ENCODE measurements around the gene TMEM263.
"Not testable (repeated sequence)": the region's sequence is repeated elsewhere in the genome, so short reads cannot be mapped to it uniquely, and the experiment has no call there.

Gene TMEM263

DNA sequence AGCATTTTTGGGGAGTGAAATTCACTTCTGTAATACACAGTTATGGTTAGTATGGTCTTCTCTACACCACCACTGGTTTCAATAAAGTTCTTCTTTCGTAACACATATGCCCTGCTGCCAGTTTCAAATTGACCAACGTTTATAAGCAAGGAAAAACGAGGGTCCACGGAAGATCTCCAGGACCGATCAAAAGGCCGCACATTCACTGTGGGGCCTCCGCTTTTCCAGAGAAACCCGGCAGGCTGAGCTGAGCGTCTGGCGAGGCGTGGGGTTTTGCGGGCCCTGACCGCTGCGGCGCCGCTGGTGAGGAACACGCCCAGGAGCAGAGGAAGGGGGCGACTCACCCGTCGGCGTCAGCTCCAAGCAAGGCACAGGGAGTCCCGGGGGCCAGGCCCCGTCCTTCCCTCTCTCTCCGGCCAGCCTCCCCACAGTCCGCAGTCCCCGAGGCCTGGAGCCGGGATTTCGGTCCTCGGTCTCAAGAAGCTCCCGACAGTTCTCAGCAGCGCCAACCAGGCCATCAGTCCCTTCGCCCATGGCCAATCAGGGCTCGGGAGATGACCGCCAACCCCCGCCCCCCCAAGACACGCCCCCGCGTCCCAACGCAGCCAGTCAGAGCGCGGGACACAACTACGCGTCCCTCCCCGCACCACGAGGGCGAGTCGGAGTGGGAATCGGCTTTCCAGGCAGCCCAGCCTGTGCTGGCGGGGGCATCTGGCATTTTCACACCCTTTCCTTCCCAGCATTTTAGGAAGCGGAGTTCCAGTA is 31.1 kb downstream of the TMEM263 start, which contains the start of gene MTERF2:
TSS of gene MTERF2 (minus strand) at position 522 of the 765 bp plus-strand sequence. CDS start 8,432 bp downstream, outside the sequence.
- H3K9ac ChIP-seq (ENCODE audit: low read depth, low read length): peak within 1 kb of the TSS; percentile 46; the same call in 1 of the 2 replicates
- peaks cover 4% of the 10 kb centered on the region; the same call in 1 of the 2 replicates for H3K36me3 ChIP-seq (ENCODE audit: control insufficient read depth, insufficient read depth, low read length)
- no peaks in the 10 kb centered on the region for H3K27me3 ChIP-seq (ENCODE audit: control insufficient read depth, insufficient read depth, low read length)
- H3K27ac ChIP-seq (ENCODE audit: low read depth, low read length): peak within 1 kb of the TSS; percentile 31
- H3K9me3 ChIP-seq (ENCODE audit: control insufficient read depth, insufficient read depth, low read length): no peaks in the 10 kb centered on the region
- H3K4me1 ChIP-seq (ENCODE audit: control insufficient read depth, insufficient read depth, low read length): peaks cover 12% of the 10 kb centered on the region
- H3K4me3 ChIP-seq (ENCODE audit: low read depth, low read length): peak within 1 kb of the TSS; percentile 80

DNA sequence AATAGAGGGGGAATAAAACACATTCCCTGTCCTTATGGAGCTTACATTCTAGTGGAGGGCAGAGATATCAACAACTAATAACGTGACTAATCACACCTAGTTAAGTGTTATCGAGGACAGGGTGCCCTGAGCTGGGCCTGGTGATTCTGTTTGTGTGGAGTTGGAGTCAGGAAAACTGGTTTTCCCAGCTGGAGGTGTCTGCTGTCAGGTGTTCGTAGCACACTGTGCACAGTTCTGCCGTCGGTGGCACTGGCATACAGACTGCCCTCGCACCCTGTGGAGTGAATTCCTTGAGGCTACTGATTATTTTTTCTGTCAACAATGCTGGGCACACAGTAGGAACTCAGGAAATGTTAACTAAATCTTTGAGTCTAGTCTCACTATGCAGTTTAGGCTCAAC is 32.1 kb downstream of the TMEM263 start:
- H3K9me3 ChIP-seq (ENCODE audit: control insufficient read depth, insufficient read depth, low read length): no peaks in the 10 kb centered on the region
- H3K36me3 ChIP-seq (ENCODE audit: control insufficient read depth, insufficient read depth, low read length): peaks cover 10% of the 10 kb centered on the region
- H3K9ac ChIP-seq (ENCODE audit: low read depth, low read length): no peak overlapping the region
- H3K27me3 ChIP-seq (ENCODE audit: control insufficient read depth, insufficient read depth, low read length): no peaks in the 10 kb centered on the region
- no peak overlapping the region for H3K27ac ChIP-seq (ENCODE audit: low read depth, low read length)
- H3K4me3 ChIP-seq (ENCODE audit: low read depth, low read length): peak overlapping the region; percentile 51
- H3K4me1 ChIP-seq (ENCODE audit: control insufficient read depth, insufficient read depth, low read length): peaks cover 12% of the 10 kb centered on the region

DNA sequence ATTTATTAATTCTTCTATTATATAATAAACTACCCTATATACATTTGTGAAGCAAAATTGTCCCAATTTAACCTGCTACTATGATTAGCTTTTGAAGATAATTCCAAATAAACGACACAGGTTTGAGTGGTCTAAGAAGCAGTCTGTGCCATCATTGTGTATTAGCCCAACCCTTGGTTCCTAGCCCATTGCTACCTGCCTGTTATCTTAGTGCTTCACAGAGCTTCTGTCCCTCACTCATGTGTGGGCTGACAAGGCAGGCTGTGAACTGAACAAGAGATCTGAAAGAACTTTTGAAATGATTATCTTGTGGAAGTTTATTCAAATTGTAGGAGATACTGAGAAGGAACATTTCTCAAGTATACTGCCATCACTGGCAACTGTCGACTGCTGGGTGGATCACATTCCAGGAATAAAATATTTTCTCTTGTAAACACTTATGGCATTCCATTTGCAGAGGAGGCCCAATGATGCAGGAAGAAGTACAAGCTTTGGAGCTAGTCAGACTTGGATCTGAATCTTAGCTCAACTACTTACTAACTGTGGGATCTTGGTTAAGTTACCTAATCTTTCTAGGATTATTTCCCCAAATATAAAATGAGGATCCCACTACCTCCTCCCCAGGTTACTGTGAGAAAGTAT is 39.0 kb downstream of the TMEM263 start:
- Histone ChIP-seq H3K27me3 (ENCODE audit: control insufficient read depth, insufficient read depth, low read length) (no peaks in the 10 kb centered on the region), H3K36me3 (ENCODE audit: control insufficient read depth, insufficient read depth, low read length) (peaks cover 37% of the 10 kb centered on the region), H3K4me3 (ENCODE audit: low read depth, low read length) (no peak overlapping the region), H3K4me1 (ENCODE audit: control insufficient read depth, insufficient read depth, low read length) (no peaks in the 10 kb centered on the region), H3K27ac (ENCODE audit: low read depth, low read length) (no peak overlapping the region), H3K9ac (ENCODE audit: low read depth, low read length) (no peak overlapping the region), H3K9me3 (ENCODE audit: control insufficient read depth, insufficient read depth, low read length) (no peaks in the 10 kb centered on the region)

DNA sequence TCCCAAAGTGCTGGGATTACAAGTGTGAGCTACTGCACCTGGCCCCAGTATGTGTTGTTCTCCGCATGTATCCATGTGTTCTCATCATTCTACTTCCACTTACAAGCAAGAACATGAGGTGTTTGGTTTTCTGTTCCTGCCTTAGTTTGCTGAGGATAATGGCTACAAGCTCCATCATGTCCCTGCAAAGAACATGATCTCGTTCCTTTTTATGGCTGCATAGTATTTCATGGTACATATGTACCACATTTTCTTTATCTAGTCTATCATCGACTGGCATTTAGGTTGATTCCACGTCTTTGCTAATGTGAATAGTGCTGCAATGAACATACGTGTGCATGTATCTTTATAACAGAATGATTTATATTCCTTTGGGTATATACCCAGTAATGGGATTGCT is 40.4 kb downstream of the TMEM263 start:
- H3K9ac ChIP-seq (ENCODE audit: low read depth, low read length); H3K27me3 ChIP-seq (ENCODE audit: control insufficient read depth, insufficient read depth, low read length); H3K27ac ChIP-seq (ENCODE audit: low read depth, low read length); H3K4me3 ChIP-seq (ENCODE audit: low read depth, low read length); H3K9me3 ChIP-seq (ENCODE audit: control insufficient read depth, insufficient read depth, low read length); H3K4me1 ChIP-seq (ENCODE audit: control insufficient read depth, insufficient read depth, low read length): not testable (repeated sequence)
- H3K36me3 ChIP-seq (ENCODE audit: control insufficient read depth, insufficient read depth, low read length): peaks cover 45% of the 10 kb centered on the region

DNA sequence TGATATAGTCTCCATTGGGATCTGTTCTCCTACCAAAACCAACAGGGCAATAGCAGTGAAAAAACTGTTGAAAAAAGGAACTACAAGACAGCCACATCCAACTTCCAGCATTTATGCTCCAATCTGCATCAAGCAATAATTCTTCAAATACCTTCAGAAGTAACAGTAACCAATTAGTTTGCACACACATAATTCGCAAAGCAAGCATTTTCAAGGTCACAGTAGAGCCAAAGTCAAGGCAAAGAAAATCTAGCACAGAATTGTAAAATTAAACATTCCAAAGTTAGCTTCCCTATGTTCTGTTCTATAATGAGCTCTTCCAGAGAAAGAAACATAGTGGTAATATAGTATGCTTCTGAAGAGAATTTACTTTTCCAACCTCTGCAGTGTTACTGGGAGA is 42.2 kb downstream of the TMEM263 start:
- Histone ChIP-seq H3K9ac (ENCODE audit: low read depth, low read length) (no peak overlapping the region), H3K9me3 (ENCODE audit: control insufficient read depth, insufficient read depth, low read length) (no peaks in the 10 kb centered on the region), H3K27ac (ENCODE audit: low read depth, low read length) (no peak overlapping the region), H3K4me3 (ENCODE audit: low read depth, low read length) (no peak overlapping the region), H3K27me3 (ENCODE audit: control insufficient read depth, insufficient read depth, low read length) (no peaks in the 10 kb centered on the region), H3K4me1 (ENCODE audit: control insufficient read depth, insufficient read depth, low read length) (no peaks in the 10 kb centered on the region), H3K36me3 (ENCODE audit: control insufficient read depth, insufficient read depth, low read length) (peaks cover 44% of the 10 kb centered on the region)

DNA sequence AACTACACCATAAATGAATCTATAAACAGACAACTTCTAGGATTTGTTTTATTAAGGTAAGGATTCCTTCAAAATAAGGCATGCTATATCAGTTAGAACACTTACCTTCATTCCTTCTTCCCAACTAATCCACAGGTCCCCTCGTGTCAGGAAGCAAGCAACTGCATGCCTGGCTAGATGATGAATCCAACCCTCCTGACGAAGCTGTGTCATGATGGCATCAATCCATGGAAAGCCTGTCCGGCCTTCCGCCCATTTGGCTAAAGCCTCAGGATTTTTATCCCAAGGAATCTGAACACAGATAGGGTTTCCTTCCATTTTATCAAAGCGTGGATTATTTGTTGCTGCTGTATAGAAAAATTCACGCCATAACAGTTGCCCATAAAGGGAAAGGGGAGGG is 43.7 kb downstream of the TMEM263 start:
- Histone ChIP-seq H3K4me1 (ENCODE audit: control insufficient read depth, insufficient read depth, low read length) (no peaks in the 10 kb centered on the region), H3K27me3 (ENCODE audit: control insufficient read depth, insufficient read depth, low read length) (no peaks in the 10 kb centered on the region), H3K9ac (ENCODE audit: low read depth, low read length) (no peak overlapping the region), H3K36me3 (ENCODE audit: control insufficient read depth, insufficient read depth, low read length) (peaks cover 44% of the 10 kb centered on the region), H3K27ac (ENCODE audit: low read depth, low read length) (no peak overlapping the region), H3K4me3 (ENCODE audit: low read depth, low read length) (no peak overlapping the region), H3K9me3 (ENCODE audit: control insufficient read depth, insufficient read depth, low read length) (no peaks in the 10 kb centered on the region)

DNA sequence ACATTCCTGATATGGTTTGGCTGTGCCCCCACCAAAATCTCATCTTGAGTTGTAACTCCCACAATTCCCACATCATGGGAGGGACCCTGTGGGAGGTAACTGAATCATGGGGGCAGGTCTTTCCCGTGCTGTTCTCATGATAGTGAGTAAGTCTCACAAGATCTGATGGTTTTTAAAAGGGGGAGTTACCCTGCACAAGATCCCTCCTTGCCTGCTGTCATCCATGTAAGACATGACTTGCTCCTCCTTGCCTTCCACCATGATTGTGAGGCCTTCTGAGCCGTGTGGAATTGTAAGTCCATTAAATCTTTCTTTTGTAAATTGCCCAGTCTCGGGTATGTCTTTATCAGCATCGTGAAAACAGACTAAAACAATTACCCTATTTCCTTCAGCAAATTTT is 47.0 kb downstream of the TMEM263 start:
- not testable (repeated sequence) for H3K9me3 ChIP-seq (ENCODE audit: control insufficient read depth, insufficient read depth, low read length); H3K9ac ChIP-seq (ENCODE audit: low read depth, low read length); H3K27me3 ChIP-seq (ENCODE audit: control insufficient read depth, insufficient read depth, low read length); H3K4me1 ChIP-seq (ENCODE audit: control insufficient read depth, insufficient read depth, low read length); H3K27ac ChIP-seq (ENCODE audit: low read depth, low read length); H3K4me3 ChIP-seq (ENCODE audit: low read depth, low read length)
- H3K36me3 ChIP-seq (ENCODE audit: control insufficient read depth, insufficient read depth, low read length): peaks cover 26% of the 10 kb centered on the region

DNA sequence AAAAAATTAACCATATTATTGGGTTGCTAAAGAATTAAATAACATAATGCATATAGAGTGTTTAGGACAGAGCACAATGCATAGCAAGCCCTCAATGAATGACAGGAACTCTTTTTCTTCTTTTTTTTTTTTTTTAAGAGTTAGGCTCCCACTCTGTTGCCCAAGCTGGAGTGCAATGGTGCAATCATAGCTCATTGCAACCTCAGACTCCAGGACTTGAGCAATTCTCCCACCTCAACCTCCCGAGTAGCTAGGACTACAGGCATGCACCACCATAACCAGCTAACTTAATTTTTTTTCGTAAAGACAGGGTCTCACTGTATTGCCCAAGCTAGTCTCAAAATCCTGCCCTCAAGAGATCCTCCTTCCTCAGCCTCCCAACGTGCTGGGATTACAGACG is 51.7 kb downstream of the TMEM263 start:
- H3K4me1 ChIP-seq (ENCODE audit: control insufficient read depth, insufficient read depth, low read length): no peaks in the 10 kb centered on the region
- no peaks in the 10 kb centered on the region for H3K27me3 ChIP-seq (ENCODE audit: control insufficient read depth, insufficient read depth, low read length)
- H3K4me3 ChIP-seq (ENCODE audit: low read depth, low read length): no peak overlapping the region
- no peaks in the 10 kb centered on the region for H3K9me3 ChIP-seq (ENCODE audit: control insufficient read depth, insufficient read depth, low read length)
- no peaks in the 10 kb centered on the region for H3K36me3 ChIP-seq (ENCODE audit: control insufficient read depth, insufficient read depth, low read length)
- H3K9ac ChIP-seq (ENCODE audit: low read depth, low read length): no peak overlapping the region
- H3K27ac ChIP-seq (ENCODE audit: low read depth, low read length): no peak overlapping the region

DNA sequence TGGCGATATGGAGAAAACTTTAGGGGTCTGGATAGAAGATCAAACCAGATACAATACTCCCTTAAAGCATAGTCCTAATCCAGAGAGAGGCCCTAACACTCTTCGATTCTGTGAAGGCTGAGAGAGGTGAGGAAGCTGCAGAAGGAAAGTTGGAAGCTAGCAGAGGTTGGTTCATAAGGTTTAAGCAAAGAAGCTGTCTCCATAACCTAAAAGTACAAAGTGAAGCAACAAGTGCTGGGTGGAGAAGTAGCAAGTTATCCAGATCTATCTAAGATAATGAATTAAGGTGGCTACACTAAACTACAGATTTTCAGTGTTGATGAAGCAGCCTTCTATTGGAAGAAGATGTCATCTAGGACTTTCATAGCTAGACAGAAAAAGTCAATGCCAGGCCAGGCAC is 55.8 kb downstream of the TMEM263 start:
- no peak overlapping the region for H3K9ac ChIP-seq (ENCODE audit: low read depth, low read length)
- no peak overlapping the region for H3K4me3 ChIP-seq (ENCODE audit: low read depth, low read length)
- no peaks in the 10 kb centered on the region for H3K4me1 ChIP-seq (ENCODE audit: control insufficient read depth, insufficient read depth, low read length)
- H3K27me3 ChIP-seq (ENCODE audit: control insufficient read depth, insufficient read depth, low read length): no peaks in the 10 kb centered on the region
- no peak overlapping the region for H3K27ac ChIP-seq (ENCODE audit: low read depth, low read length)
- no peaks in the 10 kb centered on the region for H3K9me3 ChIP-seq (ENCODE audit: control insufficient read depth, insufficient read depth, low read length)
- no peaks in the 10 kb centered on the region for H3K36me3 ChIP-seq (ENCODE audit: control insufficient read depth, insufficient read depth, low read length)

DNA sequence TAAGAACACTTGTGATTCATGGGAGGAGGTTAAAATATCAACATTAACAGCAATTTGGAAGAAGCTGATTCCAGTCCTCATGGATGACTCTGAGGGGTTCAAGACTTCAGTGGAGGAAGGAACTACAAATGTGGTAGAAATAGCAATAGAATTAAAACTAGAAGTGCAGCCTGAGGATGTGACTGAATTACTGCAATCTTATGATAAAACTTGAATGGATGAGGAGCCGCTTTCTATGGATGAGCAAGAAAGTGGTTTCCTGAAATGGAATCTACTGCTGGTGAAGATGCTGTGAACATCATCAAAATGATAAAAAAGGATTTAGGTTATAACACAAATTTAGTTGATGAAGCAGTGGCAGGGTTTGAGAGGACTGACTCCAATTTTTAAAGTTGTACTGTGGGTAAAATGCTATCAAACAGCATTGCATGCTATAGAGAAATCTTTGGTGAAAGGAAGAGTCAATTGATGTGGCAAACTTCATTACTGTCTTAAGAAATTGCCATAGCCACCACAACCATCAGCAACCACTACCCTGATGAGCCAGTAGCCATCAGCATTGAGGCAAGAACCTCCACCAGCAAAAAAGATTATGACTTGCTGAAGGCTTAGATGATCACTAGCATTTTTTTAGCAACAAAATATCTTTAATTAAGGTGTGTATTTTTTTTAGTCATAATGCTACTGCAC is 57.2 kb downstream of the TMEM263 start:
- Histone ChIP-seq H3K9ac (ENCODE audit: low read depth, low read length) (no peak overlapping the region), H3K36me3 (ENCODE audit: control insufficient read depth, insufficient read depth, low read length) (no peaks in the 10 kb centered on the region), H3K4me3 (ENCODE audit: low read depth, low read length) (no peak overlapping the region), H3K27ac (ENCODE audit: low read depth, low read length) (no peak overlapping the region), H3K27me3 (ENCODE audit: control insufficient read depth, insufficient read depth, low read length) (no peaks in the 10 kb centered on the region), H3K4me1 (ENCODE audit: control insufficient read depth, insufficient read depth, low read length) (no peaks in the 10 kb centered on the region), H3K9me3 (ENCODE audit: control insufficient read depth, insufficient read depth, low read length) (no peaks in the 10 kb centered on the region)

DNA sequence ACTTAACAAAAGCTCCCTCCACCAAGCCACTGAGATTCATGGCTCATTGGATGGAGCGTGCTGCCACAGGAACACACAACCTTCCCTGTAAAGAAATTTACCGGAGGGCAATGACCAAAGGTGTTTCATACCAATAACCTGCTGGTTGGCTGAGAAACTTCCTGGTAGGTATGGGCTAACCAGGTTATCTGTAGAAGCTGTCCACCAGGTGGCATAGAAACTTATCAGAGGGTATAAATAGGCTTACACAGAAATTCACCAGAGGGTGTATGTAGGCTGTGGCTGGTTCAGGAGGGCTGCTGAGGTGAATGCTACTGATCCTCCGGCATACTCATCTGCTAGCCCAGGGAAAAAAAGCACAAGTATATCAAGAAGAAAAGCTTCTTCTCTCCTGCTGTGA is 58.3 kb downstream of the TMEM263 start:
- Histone ChIP-seq H3K9ac (ENCODE audit: low read depth, low read length) (no peak overlapping the region), H3K27me3 (ENCODE audit: control insufficient read depth, insufficient read depth, low read length) (no peaks in the 10 kb centered on the region), H3K4me1 (ENCODE audit: control insufficient read depth, insufficient read depth, low read length) (no peaks in the 10 kb centered on the region), H3K4me3 (ENCODE audit: low read depth, low read length) (no peak overlapping the region), H3K36me3 (ENCODE audit: control insufficient read depth, insufficient read depth, low read length) (peaks cover 3% of the 10 kb centered on the region; the same call in 1 of the 2 replicates), H3K27ac (ENCODE audit: low read depth, low read length) (no peak overlapping the region), H3K9me3 (ENCODE audit: control insufficient read depth, insufficient read depth, low read length) (no peaks in the 10 kb centered on the region)
